GM12878 (cell line): ENCODE results near the gene ZDHHC19.

Source experiments
- ATF2 ChIP-seq: IDR thresholded peaks from 2 replicates; pipeline ENCODE4 v1.6.1; 2012; ENCODE audit warnings: low read length, inconsistent platforms
- CREB1 ChIP-seq: IDR thresholded peaks from 2 replicates; pipeline ENCODE4 v1.6.1; 2012; ENCODE audit warnings: low read depth, mild to moderate bottlenecking, inconsistent platforms
- CTCF ChIP-seq, 3 experiments: IDR thresholded peaks in 2 of 3; conservative IDR thresholded peaks in 1 of 3; 2 replicates each; pipeline ENCODE4 v1.5.1; 2011; ENCODE audit warnings: low read depth in 3 of 3, low read length in 3 of 3, mild to moderate bottlenecking in 3 of 3, control low read depth in 2 of 3, moderate library complexity in 2 of 3, inconsistent platforms in 1 of 3, mixed read lengths in 1 of 3; ENCODE audit not compliant: control insufficient read depth in 2 of 3, insufficient read depth in 1 of 3; ENCODE audit errors: extremely low read depth in 1 of 3
- GABPA ChIP-seq: IDR thresholded peaks from 2 replicates; pipeline ENCODE4 v1.6.1; 2014; ENCODE audit warnings: antibody characterized with exemption, low read depth, mild to moderate bottlenecking, inconsistent platforms
- NR2C1 ChIP-seq: fragments of 450-650 bp; IDR thresholded peaks from 2 replicates; pipeline ENCODE4 v1.6.1; 2017; ENCODE audit warnings: antibody characterized with exemption, mild to moderate bottlenecking, moderate library complexity
- NR2F1 ChIP-seq: fragments of 450-650 bp; conservative IDR thresholded peaks from 2 replicates; pipeline ENCODE4 v1.6.1; 2017; ENCODE audit warnings: mild to moderate bottlenecking
- POLR2A ChIP-seq: IDR thresholded peaks from 2 replicates; pipeline ENCODE4 v1.6.1; 2011; ENCODE audit warnings: low read depth, mild to moderate bottlenecking, low read length
- POLR2AphosphoS5 ChIP-seq: IDR thresholded peaks from 2 replicates; pipeline ENCODE4 v1.6.1; 2011; ENCODE audit warnings: mild to moderate bottlenecking, low read length, inconsistent platforms
- SMC3 ChIP-seq: IDR thresholded peaks from 2 replicates; pipeline ENCODE4 v1.6.1; 2011; ENCODE audit warnings: low read length, improper control_type of control experiment, borderline replicate concordance
- SP1 ChIP-seq: IDR thresholded peaks from one replicate; pipeline ENCODE4 v1.6.1; 2011; ENCODE audit warnings: low read depth, low read length
- SUZ12 ChIP-seq: fragments of 200-600 bp; sonication (generic); IDR thresholded peaks from one replicate; pipeline ENCODE4 v1.6.1; 2018; ENCODE audit warnings: antibody characterized with exemption, mild to moderate bottlenecking; ENCODE audit not compliant: unreplicated experiment
- TBL1XR1 ChIP-seq: IDR thresholded peaks from 2 replicates; pipeline ENCODE4 v1.6.1; 2012; ENCODE audit warnings: low read depth, low read length, improper control_type of control experiment
- USF2 ChIP-seq: IDR thresholded peaks from 2 replicates; pipeline ENCODE4 v1.6.1; 2011; ENCODE audit warnings: low read depth, low read length, improper control_type of control experiment, borderline replicate concordance
- ZNF592 ChIP-seq: fragments of 450-650 bp; IDR thresholded peaks from 2 replicates; pipeline ENCODE4 v1.6.1; 2017; ENCODE audit warnings: mild to moderate bottlenecking, moderate library complexity

- no peak for TF ChIP-seq CREB1
- TF ChIP-seq SMC3 = no peak
- no peak for TF ChIP-seq POLR2A
- no peak for TF ChIP-seq CTCF (IDR thresholded peaks at IDR 0.05 in 2 of 3, conservative IDR thresholded peaks at IDR 0.05 in 1 of 3; ENCODE audit: control insufficient read depth in 2 of 3, extremely low read depth in 1 of 3, insufficient read depth in 1 of 3, low read depth in 3 of 3, low read length in 3 of 3)
- no peak for TF ChIP-seq POLR2AphosphoS5
- no peak for TF ChIP-seq NR2F1
- TF ChIP-seq GABPA = no peak
- TF ChIP-seq NR2C1 = no peak
- TF ChIP-seq TBL1XR1 = no peak
- TF ChIP-seq ZNF592 = no peak
- no peak for TF ChIP-seq ATF2
- no peak for TF ChIP-seq SUZ12
- TF ChIP-seq SP1 = no peak
- TF ChIP-seq USF2 = no peak
Observed at GRCh38 chr3:196177567-196177966, 33.6 kb downstream of the ZDHHC19 start.
